ENCODE measurements around the gene PLXNA2. TPM values are rescaled to one million over a fixed set of nuclear protein-coding genes. Genes with fewer than 3 reads are reported as not detected.

Gene PLXNA2
- total and polyA plus RNA-seq, 11 donors: 9.2 to 28.2 (median 18.0) TPM

GRCh38 chr1:208254376-208254775 lies 10.2 kb upstream of the PLXNA2 start:
- Histone ChIP-seq H3K27ac (no peak overlapping the region), H3K4me1 (peaks cover 0 to 12% (median 0%) of the 10 kb centered on the region in 12 donors), H3K9me3 (no peaks in the 10 kb centered on the region), H3K27me3 (no peaks in the 10 kb centered on the region), H3K4me3 (no peak overlapping the region), H3K36me3 (no peaks in the 10 kb centered on the region)
- no peak for TF ChIP-seq CTCF (IDR thresholded peaks at IDR 0.05)
- no peak for TF ChIP-seq POLR2A (IDR thresholded peaks at IDR 0.05)
- ATAC-seq (no peak), DNase-seq (no peak)
- intact Hi-C loops (cut with DNase I): no loop called here
- 93 to 100% (median 98%) methylated on average over 1 of the region's 1 CpG for WGBS, 4 donors

- Histone ChIP-seq H3K4me3 (peak overlapping the region in 2 of 12 donors; percentile 0 to 19), H3K27ac (no peak overlapping the region), H3K9me3 (no peaks in the 10 kb centered on the region), H3K36me3 (no peaks in the 10 kb centered on the region), H3K4me1 (peaks cover 0 to 14% (median 1%) of the 10 kb centered on the region in 12 donors), H3K27me3 (no peaks in the 10 kb centered on the region)
- 77 to 82% (median 81%) methylated on average over 7 of the region's 7 CpGs for WGBS, 4 donors
- ATAC-seq: no peak
- TF ChIP-seq CTCF (IDR thresholded peaks at IDR 0.05) (no peak), POLR2A (IDR thresholded peaks at IDR 0.05) (no peak)
- intact Hi-C loops (cut with DNase I): no loop called here
- no peak for DNase-seq
Observed at GRCh38 chr1:208252836-208253576, 8.8 kb upstream of the PLXNA2 start.

GRCh38 chr1:208251911-208252835 lies 8.0 kb upstream of the PLXNA2 start:
- H3K4me3 ChIP-seq: peak overlapping the region in 2 of 12 donors; percentile 0 to 19
- TF ChIP-seq CTCF (IDR thresholded peaks at IDR 0.05) (peak in 7 of 12 donors; percentile 40 to 67 (median 56)), POLR2A (IDR thresholded peaks at IDR 0.05) (no peak)
- H3K4me1 ChIP-seq: peaks cover 0 to 23% (median 1%) of the 10 kb centered on the region in 12 donors
- no peaks in the 10 kb centered on the region for H3K36me3 ChIP-seq
- no peaks in the 10 kb centered on the region for H3K9me3 ChIP-seq
- H3K27me3 ChIP-seq: no peaks in the 10 kb centered on the region
- DNase-seq (peak in 1 of 5 donors; percentile 46), ATAC-seq (peak in 1 of 4 donors; percentile 42)
- WGBS, 4 donors: 47 to 70% (median 64%) methylated on average over 22 of the region's 22 CpGs
- no peak overlapping the region for H3K27ac ChIP-seq
- intact Hi-C loops (cut with DNase I): loop anchor here in 1 of 10 donors (2.0 kb wide), 1 partner anchor 227 kb away; no protein-coding TSS in a partner anchor

- H3K4me3 ChIP-seq: no peak overlapping the region
- H3K9me3 ChIP-seq: no peaks in the 10 kb centered on the region
- ATAC-seq (peak in 1 of 4 donors; percentile 28), DNase-seq (no peak)
- no peak for TF ChIP-seq POLR2A (IDR thresholded peaks at IDR 0.05)
- no peak for TF ChIP-seq CTCF (IDR thresholded peaks at IDR 0.05)
- 51 to 71% (median 64%) methylated on average over 4 to 5 of the region's 5 CpGs for whole genome bisulfite sequencing, 4 donors
- H3K4me1 ChIP-seq: peaks cover 0 to 23% (median 1%) of the 10 kb centered on the region in 12 donors
- no peaks in the 10 kb centered on the region for H3K27me3 ChIP-seq
- H3K27ac ChIP-seq: no peak overlapping the region
- intact Hi-C loops (cut with DNase I): loop anchor here in 1 of 10 donors (2.0 kb wide), 1 partner anchor 226 kb away; no protein-coding TSS in a partner anchor
- H3K36me3 ChIP-seq: no peaks in the 10 kb centered on the region
Observed at GRCh38 chr1:208251015-208251414, 6.8 kb upstream of the PLXNA2 start.
